Panc1 (cell line): Measurements from ENCODE around the gene ADRB1. TPM values are rescaled to one million over a fixed set of nuclear protein-coding genes. Genes with fewer than 3 reads are reported as not detected.
A peak's percentile ranks its signal among the peaks of the same experiment; 100 is the strongest.

Experiments
- ATAC-seq: fragments of 200-7000 bp; cut with Tn5 transposase; 2 replicates; pipeline ENCODE4 v1.9.1; 2020; ENCODE audit warnings: mild to moderate bottlenecking, moderate library complexity
- BruUV-seq: library from RNA; stranded (reverse); fragments of 400-500 nt; replicated peaks from 2 replicates; lab custom pipeline; 2021; lab: Mats Ljungman, UMichigan
- CTCF ChIA-PET: fragments of 300-600 bp; sonication (Branson Sonifier 250); formaldehyde crosslinking; loops from one replicate; lab custom pipeline; 2022; ENCODE audit warnings: antibody characterized with exemption; lab: Charles Lee
- POLR2A ChIA-PET: fragments of 300-600 bp; sonication (Branson Sonifier 250); formaldehyde crosslinking; loops from one replicate; lab custom pipeline; 2022; ENCODE audit warnings: antibody characterized with exemption; lab: Charles Lee
- DNase-seq: peaks from one replicate; pipeline ENCODE4 v3.0.0-alpha.2; 2010; ENCODE audit warnings: low read depth, low spot score
- H3K27ac ChIP-seq: 2 replicates; pipeline ENCODE4 v1.5.1; 2011; ENCODE audit warnings: mild to moderate bottlenecking, low read length, inconsistent platforms
- H3K27me3 ChIP-seq: fragments of 200-500 bp; sonication (Bioruptor generic); 2 replicates; pipeline ENCODE4 v1.6.0; 2014; ENCODE audit warnings: low read length, inconsistent platforms; ENCODE audit not compliant: control insufficient read depth, insufficient read depth
- H3K36me3 ChIP-seq: fragments of 200-500 bp; sonication (Bioruptor generic); 2 replicates; pipeline ENCODE4 v1.5.1; 2014; ENCODE audit warnings: inconsistent platforms, mild to moderate bottlenecking, low read length, moderate library complexity; ENCODE audit not compliant: control insufficient read depth, insufficient read depth
- H3K4me1 ChIP-seq: 2 replicates; pipeline ENCODE4 v1.5.1; 2011; ENCODE audit warnings: inconsistent platforms, mild to moderate bottlenecking, low read length, moderate library complexity; ENCODE audit not compliant: control insufficient read depth, insufficient read depth
- H3K4me3 ChIP-seq, 2 experiments: 2 replicates each; pipeline ENCODE4 v1.5.1; 2011 to 2012; ENCODE audit warnings: low read depth in 2 of 2, low read length in 2 of 2, mild to moderate bottlenecking in 2 of 2, inconsistent platforms in 1 of 2, moderate library complexity in 1 of 2
- H3K9me3 ChIP-seq: fragments of 200-500 bp; sonication (Bioruptor generic); 2 replicates; pipeline ENCODE4 v1.5.1; 2014; ENCODE audit warnings: low read depth, mild to moderate bottlenecking, inconsistent platforms, low read length, moderate library complexity; ENCODE audit not compliant: control insufficient read depth, insufficient read depth
- POLR2AphosphoS5 ChIP-seq: IDR thresholded peaks from 2 replicates; pipeline ENCODE4 v1.6.1; 2012; ENCODE audit warnings: mild to moderate bottlenecking, low read depth, low read length, moderate library complexity
- SIN3A ChIP-seq: IDR thresholded peaks from 2 replicates; pipeline ENCODE4 v1.6.1; 2012; ENCODE audit warnings: low read depth, mild to moderate bottlenecking, low read length, moderate library complexity, borderline replicate concordance; ENCODE audit not compliant: insufficient read depth
- TCF7L2 ChIP-seq: IDR thresholded peaks from 2 replicates; pipeline ENCODE4 v1.6.1; 2011; ENCODE audit warnings: mild to moderate bottlenecking, low read depth, low read length, inconsistent platforms
- in situ Hi-C: cut with HindIII; loops from 2 replicates; pipeline ENCODE4 v1.10.0; 2016; ENCODE audit warnings: low sequenced_read_pairs, low pct_unique_long_range_greater_than_20kb
- intact Hi-C: fragments of 100-400 bp; cut with micrococcal nuclease; formaldehyde crosslinking; loops from one replicate; pipeline ENCODE4 v1.10.0; 2022; ENCODE audit not compliant: unreplicated experiment
- total RNA-seq: library from RNA; stranded (reverse); gene quantifications from one replicate; pipeline ENCODE4 v1.2.1, GENCODE V29; 2021; ENCODE audit not compliant: unreplicated experiment
- TF ChIP-seq, protein P1 (sequence below), 2 experiments: IDR thresholded peaks; 2 replicates each; pipeline ENCODE4 v1.6.1; 2011 to 2012; ENCODE audit warnings: low read depth in 2 of 2, control low read depth in 1 of 2, low read length in 1 of 2, mild to moderate bottlenecking in 1 of 2, moderate library complexity in 1 of 2; ENCODE audit not compliant: insufficient read depth in 1 of 2
- TF ChIP-seq, protein P2 (sequence below): fragments of 450-650 bp; IDR thresholded peaks from 2 replicates; pipeline ENCODE4 v1.5.1; 2017; ENCODE audit warnings: mild to moderate bottlenecking

ADRB1 gene
- total RNA-seq, 1 experiment from 2014 or later = 12.9 TPM

DNA sequence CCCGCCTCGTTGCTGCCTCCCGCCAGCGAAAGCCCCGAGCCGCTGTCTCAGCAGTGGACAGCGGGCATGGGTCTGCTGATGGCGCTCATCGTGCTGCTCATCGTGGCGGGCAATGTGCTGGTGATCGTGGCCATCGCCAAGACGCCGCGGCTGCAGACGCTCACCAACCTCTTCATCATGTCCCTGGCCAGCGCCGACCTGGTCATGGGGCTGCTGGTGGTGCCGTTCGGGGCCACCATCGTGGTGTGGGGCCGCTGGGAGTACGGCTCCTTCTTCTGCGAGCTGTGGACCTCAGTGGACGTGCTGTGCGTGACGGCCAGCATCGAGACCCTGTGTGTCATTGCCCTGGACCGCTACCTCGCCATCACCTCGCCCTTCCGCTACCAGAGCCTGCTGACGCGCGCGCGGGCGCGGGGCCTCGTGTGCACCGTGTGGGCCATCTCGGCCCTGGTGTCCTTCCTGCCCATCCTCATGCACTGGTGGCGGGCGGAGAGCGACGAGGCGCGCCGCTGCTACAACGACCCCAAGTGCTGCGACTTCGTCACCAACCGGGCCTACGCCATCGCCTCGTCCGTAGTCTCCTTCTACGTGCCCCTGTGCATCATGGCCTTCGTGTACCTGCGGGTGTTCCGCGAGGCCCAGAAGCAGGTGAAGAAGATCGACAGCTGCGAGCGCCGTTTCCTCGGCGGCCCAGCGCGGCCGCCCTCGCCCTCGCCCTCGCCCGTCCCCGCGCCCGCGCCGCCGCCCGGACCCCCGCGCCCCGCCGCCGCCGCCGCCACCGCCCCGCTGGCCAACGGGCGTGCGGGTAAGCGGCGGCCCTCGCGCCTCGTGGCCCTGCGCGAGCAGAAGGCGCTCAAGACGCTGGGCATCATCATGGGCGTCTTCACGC lies 825 bp downstream of the ADRB1 start:
- ChIA-PET CTCF (no interaction called here), POLR2A (interaction anchor here (0.6 to 1.0 kb wide), 2 partner anchors 24 to 47 kb away, joined by 4 to 5 read pairs; no protein-coding TSS in a partner anchor)
- peak overlapping the region; percentile 32 to 71 for H3K4me3 ChIP-seq
- H3K27ac ChIP-seq = peak overlapping the region; percentile 39
- in situ Hi-C loops (no loop called here), intact Hi-C loops (loop anchor here (10.0 kb wide), 1 partner anchor 120 kb away; no protein-coding TSS in a partner anchor)
- DNase-seq = no peak
- peaks cover 44% of the 10 kb centered on the region for H3K4me1 ChIP-seq
- ATAC-seq = no peak
- BruUV-seq = no TSS peak
- TF ChIP-seq SIN3A = no peak
- TF ChIP-seq, protein P1, sequence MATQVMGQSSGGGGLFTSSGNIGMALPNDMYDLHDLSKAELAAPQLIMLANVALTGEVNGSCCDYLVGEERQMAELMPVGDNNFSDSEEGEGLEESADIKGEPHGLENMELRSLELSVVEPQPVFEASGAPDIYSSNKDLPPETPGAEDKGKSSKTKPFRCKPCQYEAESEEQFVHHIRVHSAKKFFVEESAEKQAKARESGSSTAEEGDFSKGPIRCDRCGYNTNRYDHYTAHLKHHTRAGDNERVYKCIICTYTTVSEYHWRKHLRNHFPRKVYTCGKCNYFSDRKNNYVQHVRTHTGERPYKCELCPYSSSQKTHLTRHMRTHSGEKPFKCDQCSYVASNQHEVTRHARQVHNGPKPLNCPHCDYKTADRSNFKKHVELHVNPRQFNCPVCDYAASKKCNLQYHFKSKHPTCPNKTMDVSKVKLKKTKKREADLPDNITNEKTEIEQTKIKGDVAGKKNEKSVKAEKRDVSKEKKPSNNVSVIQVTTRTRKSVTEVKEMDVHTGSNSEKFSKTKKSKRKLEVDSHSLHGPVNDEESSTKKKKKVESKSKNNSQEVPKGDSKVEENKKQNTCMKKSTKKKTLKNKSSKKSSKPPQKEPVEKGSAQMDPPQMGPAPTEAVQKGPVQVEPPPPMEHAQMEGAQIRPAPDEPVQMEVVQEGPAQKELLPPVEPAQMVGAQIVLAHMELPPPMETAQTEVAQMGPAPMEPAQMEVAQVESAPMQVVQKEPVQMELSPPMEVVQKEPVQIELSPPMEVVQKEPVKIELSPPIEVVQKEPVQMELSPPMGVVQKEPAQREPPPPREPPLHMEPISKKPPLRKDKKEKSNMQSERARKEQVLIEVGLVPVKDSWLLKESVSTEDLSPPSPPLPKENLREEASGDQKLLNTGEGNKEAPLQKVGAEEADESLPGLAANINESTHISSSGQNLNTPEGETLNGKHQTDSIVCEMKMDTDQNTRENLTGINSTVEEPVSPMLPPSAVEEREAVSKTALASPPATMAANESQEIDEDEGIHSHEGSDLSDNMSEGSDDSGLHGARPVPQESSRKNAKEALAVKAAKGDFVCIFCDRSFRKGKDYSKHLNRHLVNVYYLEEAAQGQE (IDR thresholded peaks at IDR 0.05; ENCODE audit: insufficient read depth in 1 of 2, low read depth in 2 of 2, low read length in 1 of 2) = no peak
- H3K27me3 ChIP-seq = no peaks in the 10 kb centered on the region
- no peaks in the 10 kb centered on the region for H3K9me3 ChIP-seq
- H3K36me3 ChIP-seq = no peaks in the 10 kb centered on the region

DNA sequence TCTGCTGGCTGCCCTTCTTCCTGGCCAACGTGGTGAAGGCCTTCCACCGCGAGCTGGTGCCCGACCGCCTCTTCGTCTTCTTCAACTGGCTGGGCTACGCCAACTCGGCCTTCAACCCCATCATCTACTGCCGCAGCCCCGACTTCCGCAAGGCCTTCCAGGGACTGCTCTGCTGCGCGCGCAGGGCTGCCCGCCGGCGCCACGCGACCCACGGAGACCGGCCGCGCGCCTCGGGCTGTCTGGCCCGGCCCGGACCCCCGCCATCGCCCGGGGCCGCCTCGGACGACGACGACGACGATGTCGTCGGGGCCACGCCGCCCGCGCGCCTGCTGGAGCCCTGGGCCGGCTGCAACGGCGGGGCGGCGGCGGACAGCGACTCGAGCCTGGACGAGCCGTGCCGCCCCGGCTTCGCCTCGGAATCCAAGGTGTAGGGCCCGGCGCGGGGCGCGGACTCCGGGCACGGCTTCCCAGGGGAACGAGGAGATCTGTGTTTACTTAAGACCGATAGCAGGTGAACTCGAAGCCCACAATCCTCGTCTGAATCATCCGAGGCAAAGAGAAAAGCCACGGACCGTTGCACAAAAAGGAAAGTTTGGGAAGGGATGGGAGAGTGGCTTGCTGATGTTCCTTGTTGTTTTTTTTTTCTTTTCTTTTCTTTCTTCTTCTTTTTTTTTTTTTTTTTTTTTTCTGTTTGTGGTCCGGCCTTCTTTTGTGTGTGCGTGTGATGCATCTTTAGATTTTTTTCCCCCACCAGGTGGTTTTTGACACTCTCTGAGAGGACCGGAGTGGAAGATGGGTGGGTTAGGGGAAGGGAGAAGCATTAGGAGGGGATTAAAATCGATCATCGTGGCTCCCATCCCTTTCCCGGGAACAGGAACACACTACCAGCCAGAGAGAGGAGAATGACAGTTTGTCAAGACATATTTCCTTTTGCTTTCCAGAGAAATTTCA lies 1.7 kb downstream of the ADRB1 start:
- CTCF ChIA-PET = no interaction called here
- in situ Hi-C loops (no loop called here), intact Hi-C loops (loop anchor here (10.0 kb wide), 1 partner anchor 121 kb away; no protein-coding TSS in a partner anchor)
- no peak for DNase-seq
- H3K27ac ChIP-seq = peak overlapping the region; percentile 88
- no peaks in the 10 kb centered on the region for H3K36me3 ChIP-seq
- POLR2A ChIA-PET = no interaction called here
- ATAC-seq = peak; percentile 14
- TF ChIP-seq, protein P2, sequence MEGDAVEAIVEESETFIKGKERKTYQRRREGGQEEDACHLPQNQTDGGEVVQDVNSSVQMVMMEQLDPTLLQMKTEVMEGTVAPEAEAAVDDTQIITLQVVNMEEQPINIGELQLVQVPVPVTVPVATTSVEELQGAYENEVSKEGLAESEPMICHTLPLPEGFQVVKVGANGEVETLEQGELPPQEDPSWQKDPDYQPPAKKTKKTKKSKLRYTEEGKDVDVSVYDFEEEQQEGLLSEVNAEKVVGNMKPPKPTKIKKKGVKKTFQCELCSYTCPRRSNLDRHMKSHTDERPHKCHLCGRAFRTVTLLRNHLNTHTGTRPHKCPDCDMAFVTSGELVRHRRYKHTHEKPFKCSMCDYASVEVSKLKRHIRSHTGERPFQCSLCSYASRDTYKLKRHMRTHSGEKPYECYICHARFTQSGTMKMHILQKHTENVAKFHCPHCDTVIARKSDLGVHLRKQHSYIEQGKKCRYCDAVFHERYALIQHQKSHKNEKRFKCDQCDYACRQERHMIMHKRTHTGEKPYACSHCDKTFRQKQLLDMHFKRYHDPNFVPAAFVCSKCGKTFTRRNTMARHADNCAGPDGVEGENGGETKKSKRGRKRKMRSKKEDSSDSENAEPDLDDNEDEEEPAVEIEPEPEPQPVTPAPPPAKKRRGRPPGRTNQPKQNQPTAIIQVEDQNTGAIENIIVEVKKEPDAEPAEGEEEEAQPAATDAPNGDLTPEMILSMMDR = no peak
- TF ChIP-seq, protein P1 (IDR thresholded peaks at IDR 0.05; ENCODE audit: insufficient read depth in 1 of 2, low read depth in 2 of 2, low read length in 1 of 2) = 0 out of 4 replicates have a peak, but pooled peaks of 1 of the 2 experiments have one; percentile 37
- TF ChIP-seq SIN3A = no peak
- no peak for TF ChIP-seq TCF7L2
- no peak for TF ChIP-seq POLR2AphosphoS5
- no peaks in the 10 kb centered on the region for H3K9me3 ChIP-seq
- H3K27me3 ChIP-seq = no peaks in the 10 kb centered on the region
- no TSS peak for BruUV-seq
- peak overlapping the region; percentile 59 to 86 for H3K4me3 ChIP-seq
- peaks cover 45% of the 10 kb centered on the region for H3K4me1 ChIP-seq
